ENCODE results near the gene ARMH3.

DNA sequence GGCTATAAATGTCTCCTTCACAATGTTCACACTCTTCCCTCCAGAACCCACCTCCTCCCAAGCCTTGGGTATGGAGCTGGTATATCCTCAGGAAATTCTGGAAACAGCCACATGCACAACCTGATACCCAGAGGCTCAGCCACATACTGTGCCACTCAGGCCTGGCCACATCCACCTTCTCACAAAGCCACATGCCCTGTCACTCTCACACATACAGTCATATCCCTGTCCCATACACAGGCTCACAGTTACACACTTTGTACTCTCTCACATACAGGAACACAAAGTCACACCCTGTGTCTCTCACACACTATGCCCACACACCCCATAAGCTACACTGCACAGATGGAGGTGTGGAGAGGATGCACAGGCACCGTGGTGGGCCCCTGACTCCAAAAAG lies 222.5 kb downstream of the ARMH3 start:
- TF ChIP-seq CTCF (conservative IDR thresholded peaks at IDR 0.05) (no peak), EZH2 (IDR thresholded peaks at IDR 0.05; ENCODE audit: low read depth) (no peak)

All from PC-9 (cell line).